Mesenchymal stem cell (in vitro differentiated cells and primary cell): ENCODE data around the gene CADM1.
A peak's percentile ranks its signal among the peaks of the same experiment; 100 is the strongest.

Experiments
- DNase-seq: peaks from one replicate; pipeline ENCODE4 v3.0.0-alpha.2; 2013
- H2AFZ ChIP-seq: one replicate; pipeline ENCODE4 v1.6.1; 2013; ENCODE audit warnings: low read depth, mild to moderate bottlenecking, control low read depth, inconsistent platforms, low read length, moderate library complexity
- H2AK5ac ChIP-seq: 2 replicates; pipeline ENCODE4 v1.6.1; 2013; ENCODE audit warnings: low read length, moderate library complexity, mild to moderate bottlenecking, inconsistent platforms; ENCODE audit not compliant: severe bottlenecking
- H2BK120ac ChIP-seq: one replicate; pipeline ENCODE4 v1.6.1; 2013; ENCODE audit warnings: low read depth, mild to moderate bottlenecking, inconsistent platforms, low read length, moderate library complexity
- H2BK12ac ChIP-seq, 2 experiments: one replicate each; pipeline ENCODE4 v1.6.1; 2013; ENCODE audit warnings: inconsistent platforms in 2 of 2, low read length in 2 of 2, mild to moderate bottlenecking in 2 of 2, moderate library complexity in 2 of 2, control low read depth in 1 of 2
- H2BK15ac ChIP-seq: one replicate; pipeline ENCODE4 v1.6.1; 2013; ENCODE audit warnings: mild to moderate bottlenecking, low read depth, inconsistent platforms; ENCODE audit not compliant: poor library complexity, severe bottlenecking
- H2BK5ac ChIP-seq: 2 replicates; pipeline ENCODE4 v1.6.1; 2013; ENCODE audit warnings: low read depth, mild to moderate bottlenecking, low read length, control low read depth, inconsistent platforms; ENCODE audit not compliant: poor library complexity, severe bottlenecking
- H3K14ac ChIP-seq, 2 experiments: one replicate each; pipeline ENCODE4 v1.6.1; 2013; ENCODE audit warnings: inconsistent platforms in 2 of 2, low read length in 2 of 2, control low read depth in 1 of 2, mild to moderate bottlenecking in 1 of 2, moderate library complexity in 1 of 2
- H3K18ac ChIP-seq, 2 experiments: one replicate each; pipeline ENCODE4 v1.6.1; 2013; ENCODE audit warnings: inconsistent platforms in 2 of 2, low read length in 2 of 2, control low read depth in 1 of 2, low read depth in 1 of 2, mild to moderate bottlenecking in 1 of 2
- H3K23ac ChIP-seq, 2 experiments: one replicate each; pipeline ENCODE4 v1.6.1; 2013; ENCODE audit warnings: inconsistent platforms in 2 of 2, low read length in 2 of 2, mild to moderate bottlenecking in 2 of 2, moderate library complexity in 2 of 2, control low read depth in 1 of 2
- H3K27ac ChIP-seq: 2 replicates; pipeline ENCODE4 v1.5.1; 2013; ENCODE audit warnings: mild to moderate bottlenecking, moderate library complexity, low read length, control low read depth, inconsistent platforms; ENCODE audit not compliant: poor library complexity, severe bottlenecking
- H3K27me3 ChIP-seq, 2 experiments: 2 replicates each; pipeline versions ENCODE4 v1.6.1 to v1.7.0; 2013; ENCODE audit warnings: low read length in 2 of 2, mild to moderate bottlenecking in 2 of 2, moderate library complexity in 2 of 2, control low read depth in 1 of 2, inconsistent platforms in 1 of 2; ENCODE audit not compliant: control insufficient read depth in 1 of 2, insufficient read depth in 1 of 2
- H3K36me3 ChIP-seq, 2 experiments: 2 replicates each; pipeline versions ENCODE4 v1.6.1 to v1.7.0; 2013; ENCODE audit warnings: low read length in 2 of 2, control low read depth in 1 of 2, inconsistent platforms in 1 of 2, low read depth in 1 of 2, mild to moderate bottlenecking in 1 of 2; ENCODE audit not compliant: insufficient read depth in 2 of 2, control insufficient read depth in 1 of 2
- H3K4ac ChIP-seq, 2 experiments: one replicate each; pipeline ENCODE4 v1.6.1; 2013; ENCODE audit warnings: inconsistent platforms in 2 of 2, low read length in 2 of 2, mild to moderate bottlenecking in 2 of 2, moderate library complexity in 2 of 2, control low read depth in 1 of 2, low read depth in 1 of 2
- H3K4me1 ChIP-seq: 2 replicates; pipeline ENCODE4 v1.6.1; 2013; ENCODE audit warnings: low read depth, low read length, control low read depth; ENCODE audit not compliant: control insufficient read depth, insufficient read depth
- H3K4me2 ChIP-seq: 2 replicates; pipeline ENCODE4 v1.6.1; 2013; ENCODE audit warnings: low read length, mild to moderate bottlenecking, inconsistent platforms; ENCODE audit not compliant: poor library complexity, severe bottlenecking
- H3K4me3 ChIP-seq, 2 experiments: 2 replicates each; pipeline versions ENCODE4 v1.5.1 to v1.7.0; 2013; ENCODE audit warnings: low read length in 2 of 2, mild to moderate bottlenecking in 2 of 2, control low read depth in 1 of 2, low read depth in 1 of 2; ENCODE audit not compliant: insufficient read depth in 1 of 2
- H3K79me1 ChIP-seq: replicated peaks from 2 replicates; pipeline ENCODE4 v1.6.1; 2013; ENCODE audit warnings: mild to moderate bottlenecking, control low read depth, low read length, inconsistent platforms; ENCODE audit not compliant: poor library complexity, severe bottlenecking
- H3K9ac ChIP-seq: 2 replicates; pipeline ENCODE4 v1.7.0; 2013; ENCODE audit warnings: mild to moderate bottlenecking, low read length, moderate library complexity
- H3K9me3 ChIP-seq: 2 replicates; pipeline ENCODE4 v1.7.0; 2013; ENCODE audit warnings: mild to moderate bottlenecking, low read length; ENCODE audit not compliant: control insufficient read depth
- H4K8ac ChIP-seq: one replicate; pipeline ENCODE4 v1.6.1; 2013; ENCODE audit warnings: inconsistent platforms, mild to moderate bottlenecking, low read length, moderate library complexity
- H4K91ac ChIP-seq: one replicate; pipeline ENCODE4 v1.6.1; 2013; ENCODE audit warnings: mild to moderate bottlenecking, low read length, inconsistent platforms
- WGBS: methylation state at CpG from one replicate; pipeline ENCODE4 v1.1.7; 2013; ENCODE audit warnings: mixed read lengths; 5-methylcytosine and 5-hydroxymethylcytosine counted together

CADM1 gene

DNA sequence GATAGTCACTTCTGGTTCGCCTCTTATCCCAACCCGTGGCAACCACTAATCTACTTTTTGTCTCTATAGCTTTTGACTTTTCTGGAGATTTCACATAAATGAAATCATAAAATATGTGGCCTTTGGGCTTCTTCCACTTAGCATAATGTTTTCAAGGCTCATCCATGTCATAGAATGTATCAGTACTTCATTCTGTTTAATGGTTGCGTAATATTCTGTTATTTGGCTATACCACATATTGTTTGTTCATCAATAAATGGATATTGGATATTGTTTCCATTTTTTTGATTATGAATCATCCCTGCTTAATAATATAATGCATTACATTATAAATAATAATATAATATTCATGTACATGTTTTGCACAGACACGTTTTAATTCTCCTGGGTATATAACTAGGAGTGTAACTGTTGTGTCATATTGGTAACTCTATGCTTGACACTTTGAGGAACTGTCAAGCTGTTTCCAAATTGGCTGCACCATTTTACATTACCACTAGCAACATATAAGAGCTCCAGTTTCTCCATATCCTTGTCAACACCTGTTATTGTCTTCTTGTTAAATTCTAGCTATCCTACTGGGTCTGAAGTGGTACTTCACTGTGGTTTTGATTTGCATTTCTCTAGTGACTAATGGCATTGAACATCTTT lies 181.5 kb downstream of the CADM1 start:
- H2BK12ac ChIP-seq, result no peak overlapping the region
- H4K91ac ChIP-seq, result no peak overlapping the region
- H3K36me3 ChIP-seq, result no peaks in the 10 kb centered on the region
- no peak overlapping the region for H2AFZ ChIP-seq
- no peak overlapping the region for H3K4ac ChIP-seq
- no peak for DNase-seq
- no peaks in the 10 kb centered on the region for H3K9me3 ChIP-seq
- H3K23ac ChIP-seq, result no peak overlapping the region
- peaks cover 3% of the 10 kb centered on the region for H3K79me1 ChIP-seq
- no peak overlapping the region for H3K27ac ChIP-seq
- no peak overlapping the region for H2BK120ac ChIP-seq
- H2BK5ac ChIP-seq, result no peak overlapping the region
- no peak overlapping the region for H3K14ac ChIP-seq
- no peak overlapping the region for H2AK5ac ChIP-seq
- H3K9ac ChIP-seq, result no peak overlapping the region
- no peaks in the 10 kb centered on the region for H3K4me1 ChIP-seq
- no peak overlapping the region for H3K18ac ChIP-seq
- no peak overlapping the region for H3K4me2 ChIP-seq
- H2BK15ac ChIP-seq, result no peak overlapping the region
- peaks cover 0 to 3% of the 10 kb centered on the region in 2 experiments for H3K27me3 ChIP-seq
- no peak overlapping the region for H3K4me3 ChIP-seq
- no peak overlapping the region for H4K8ac ChIP-seq
- WGBS, result no CpG with 5 or more reads among the region's 4 CpGs

DNA sequence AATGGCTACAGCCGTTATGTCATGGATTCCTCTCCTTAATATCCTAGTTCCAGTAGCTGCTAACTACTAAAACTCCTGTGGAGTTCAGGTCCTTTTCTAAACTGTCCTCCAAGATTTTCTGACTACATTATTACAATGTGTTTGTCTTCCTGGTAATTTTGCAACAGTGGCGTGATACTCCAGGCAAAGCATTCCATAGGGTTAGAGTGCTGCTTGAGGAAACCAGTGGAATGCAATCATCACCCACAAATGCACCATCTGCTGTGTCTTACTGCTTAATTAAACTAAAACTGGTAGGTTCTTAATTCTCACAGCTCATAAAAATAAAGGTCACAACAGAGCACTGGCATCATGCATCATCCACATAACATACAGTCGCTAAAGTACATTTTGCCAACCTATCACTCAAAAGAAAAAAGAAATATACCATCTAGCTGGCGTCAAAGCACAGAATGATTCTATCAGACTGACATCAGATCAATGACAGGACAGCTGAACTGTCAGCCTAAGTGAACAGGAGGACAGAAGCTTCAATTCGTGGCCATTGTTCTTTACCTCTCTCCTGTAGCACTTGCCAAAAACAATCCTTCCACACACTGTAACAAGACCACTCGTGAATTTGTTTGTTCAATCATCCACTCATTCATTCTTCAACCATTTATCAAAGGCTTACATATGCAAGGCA lies 182.5 kb downstream of the CADM1 start:
- Histone ChIP-seq H3K36me3 (no peaks in the 10 kb centered on the region), H3K9me3 (no peaks in the 10 kb centered on the region), H3K4me3 (no peak overlapping the region), H3K14ac (no peak overlapping the region), H3K27ac (peak overlapping the region; percentile 28), H4K8ac (no peak overlapping the region), H3K79me1 (peaks cover 3% of the 10 kb centered on the region), H4K91ac (no peak overlapping the region), H2BK12ac (peak overlapping the region in 1 of 2 experiments; percentile 9), H3K9ac (no peak overlapping the region), H3K4me2 (no peak overlapping the region), H2AK5ac (no peak overlapping the region), H3K27me3 (peaks cover 0 to 3% of the 10 kb centered on the region in 2 experiments), H2AFZ (no peak overlapping the region), H3K18ac (peak overlapping the region in 1 of 2 experiments; percentile 46), H3K4ac (no peak overlapping the region), H2BK5ac (no peak overlapping the region), H3K23ac (no peak overlapping the region), H2BK120ac (no peak overlapping the region), H3K4me1 (no peaks in the 10 kb centered on the region), H2BK15ac (no peak overlapping the region)
- DNase-seq, result peak; percentile 63
- WGBS, result 80% methylated on average over 5 of the region's 6 CpGs

- no peak overlapping the region for H3K9ac ChIP-seq
- H3K4me2 ChIP-seq, result no peak overlapping the region
- no peak overlapping the region for H3K18ac ChIP-seq
- H3K27me3 ChIP-seq, result no peaks in the 10 kb centered on the region
- no peak overlapping the region for H4K91ac ChIP-seq
- no peak overlapping the region for H2AFZ ChIP-seq
- no peaks in the 10 kb centered on the region for H3K9me3 ChIP-seq
- DNase-seq, result peak; percentile 70
- H3K23ac ChIP-seq, result no peak overlapping the region
- no peak overlapping the region for H2AK5ac ChIP-seq
- H3K36me3 ChIP-seq, result no peaks in the 10 kb centered on the region
- no peak overlapping the region for H2BK5ac ChIP-seq
- no peak overlapping the region for H3K4me3 ChIP-seq
- H2BK12ac ChIP-seq, result no peak overlapping the region
- peaks cover 10% of the 10 kb centered on the region for H3K79me1 ChIP-seq
- no peak overlapping the region for H3K4ac ChIP-seq
- no peak overlapping the region for H3K27ac ChIP-seq
- 48% methylated on average over 5 of the region's 6 CpGs for WGBS
- peaks cover 1% of the 10 kb centered on the region for H3K4me1 ChIP-seq
- no peak overlapping the region for H4K8ac ChIP-seq
- no peak overlapping the region for H3K14ac ChIP-seq
- H2BK15ac ChIP-seq, result no peak overlapping the region
- H2BK120ac ChIP-seq, result no peak overlapping the region
These were observed 186.7 kb downstream of the CADM1 start for GRCh38 chr11:115317277-115318185.

GRCh38 chr11:115316696-115317095 lies 187.5 kb downstream of the CADM1 start:
- Histone ChIP-seq H2BK5ac (no peak overlapping the region), H3K27ac (no peak overlapping the region), H3K36me3 (no peaks in the 10 kb centered on the region), H2BK12ac (no peak overlapping the region), H3K79me1 (peaks cover 10% of the 10 kb centered on the region), H3K4me2 (no peak overlapping the region), H3K14ac (no peak overlapping the region), H2AFZ (no peak overlapping the region), H3K4me1 (peaks cover 1% of the 10 kb centered on the region), H3K4me3 (no peak overlapping the region), H3K27me3 (no peaks in the 10 kb centered on the region), H4K91ac (no peak overlapping the region), H3K18ac (no peak overlapping the region), H3K23ac (no peak overlapping the region), H4K8ac (no peak overlapping the region), H2BK120ac (no peak overlapping the region), H3K9me3 (no peaks in the 10 kb centered on the region), H2AK5ac (no peak overlapping the region), H3K9ac (no peak overlapping the region), H2BK15ac (no peak overlapping the region), H3K4ac (no peak overlapping the region)
- no peak for DNase-seq
- WGBS, result 83% methylated on average over 4 of the region's 5 CpGs
